Natural killer cell treated with Interleukin-12 subunit alpha and Interleukin-12 subunit beta and Interleukin-15 and Interleukin-18, amount 100 ng/mL, for 72 hours (primary cell): ENCODE data around the gene COLEC11. TPM values are rescaled to one million over a fixed set of nuclear protein-coding genes. Genes with fewer than 3 reads are reported as not detected.
"Not testable (repeated sequence)": the region's sequence is repeated elsewhere in the genome, so short reads cannot be mapped to it uniquely, and the experiment has no call there.

ENCODE experiments used
- ATAC-seq, 2 donors: fragments of 150-1000 bp; cut with Tn5 transposase in 1 of 2; sonication (Bioruptor Pico), chemical (Tn5 transposase) in 1 of 2; 2 replicates each; pipeline ENCODE4 v1.10.0; 2021
- DNase-seq: peaks from one replicate; pipeline ENCODE4 v3.0.0; 2022; ENCODE audit warnings: low spot score
- H3K27ac Mint-ChIP-seq, 2 donors: 1 replicate in 1 of 2; 2 replicates in 1 of 2; pipeline ENCODE4 v1.8.0; 2022; ENCODE audit warnings: mixed read lengths in 2 of 2, mild to moderate bottlenecking in 1 of 2, moderate library complexity in 1 of 2
- H3K27me3 Mint-ChIP-seq, 2 donors: 1 replicate in 1 of 2; 2 replicates in 1 of 2; pipeline ENCODE4 v1.8.0; 2022; ENCODE audit warnings: mixed read lengths in 2 of 2
- H3K36me3 Mint-ChIP-seq: one replicate; pipeline ENCODE4 v1.8.0; 2022; ENCODE audit warnings: mixed read lengths
- H3K4me1 Mint-ChIP-seq, 2 donors: 1 replicate in 1 of 2; 2 replicates in 1 of 2; pipeline ENCODE4 v1.8.0; 2022; ENCODE audit warnings: low read depth in 2 of 2, mixed read lengths in 2 of 2, mild to moderate bottlenecking in 1 of 2
- H3K4me3 Mint-ChIP-seq: one replicate; pipeline ENCODE4 v1.8.0; 2022; ENCODE audit warnings: mixed read lengths
- H3K9me3 Mint-ChIP-seq: 2 replicates; pipeline ENCODE4 v1.8.0; 2022; ENCODE audit warnings: mixed read lengths
- total RNA-seq, 2 donors: library from RNA; stranded (reverse); gene quantifications; one replicate each; pipeline ENCODE4 v1.2.3, GENCODE V29; 2022

Gene COLEC11
- total RNA-seq, 2 donors from 2014 or later, result 0.48 TPM; not detected in 1

DNA sequence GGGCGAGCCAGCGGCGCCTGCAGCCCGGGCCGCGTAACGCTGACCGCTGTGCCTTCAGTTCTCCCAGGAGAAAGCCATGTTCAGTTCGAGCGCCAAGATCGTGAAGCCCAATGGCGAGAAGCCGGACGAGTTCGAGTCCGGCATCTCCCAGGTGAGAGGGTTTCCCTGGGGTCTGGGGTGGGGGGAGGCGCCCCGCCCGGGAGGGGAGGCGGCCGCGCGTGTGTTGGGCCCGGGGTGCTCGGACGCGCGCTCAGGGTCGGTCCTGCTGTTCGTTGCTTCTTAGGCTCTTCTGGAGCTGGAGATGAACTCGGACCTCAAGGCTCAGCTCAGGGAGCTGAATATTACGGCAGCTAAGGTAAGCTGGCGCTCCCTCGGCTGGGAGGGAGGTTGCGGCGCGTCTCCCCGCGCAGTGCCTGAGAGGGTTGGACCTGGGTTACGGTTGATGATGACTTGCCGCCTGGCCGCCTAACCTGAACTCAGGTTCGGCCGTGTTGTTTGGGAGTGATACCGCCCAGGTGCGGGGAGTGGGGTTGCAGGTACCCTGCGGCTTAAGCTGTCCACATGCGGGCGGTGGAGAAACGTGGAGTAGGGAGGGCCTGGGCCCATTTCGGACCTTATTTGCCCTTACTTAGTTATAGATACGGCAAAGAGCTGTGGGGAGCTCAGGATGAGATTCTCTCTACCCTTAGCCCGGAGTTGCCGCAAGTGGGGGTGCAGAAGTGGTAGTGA, 19.2 kb upstream of the COLEC11 start:
- DNase-seq (no peak), ATAC-seq (peak; percentile 46 to 48)
- Mint-ChIP-seq H3K27me3 (no peaks in the 10 kb centered on the region), H3K4me1 (peaks cover 40 to 46% of the 10 kb centered on the region in 2 donors), H3K4me3 (peak overlapping the region; percentile 93), H3K36me3 (peaks cover 47% of the 10 kb centered on the region), H3K9me3 (no peaks in the 10 kb centered on the region), H3K27ac (peak overlapping the region; percentile 91 to 94)

DNA sequence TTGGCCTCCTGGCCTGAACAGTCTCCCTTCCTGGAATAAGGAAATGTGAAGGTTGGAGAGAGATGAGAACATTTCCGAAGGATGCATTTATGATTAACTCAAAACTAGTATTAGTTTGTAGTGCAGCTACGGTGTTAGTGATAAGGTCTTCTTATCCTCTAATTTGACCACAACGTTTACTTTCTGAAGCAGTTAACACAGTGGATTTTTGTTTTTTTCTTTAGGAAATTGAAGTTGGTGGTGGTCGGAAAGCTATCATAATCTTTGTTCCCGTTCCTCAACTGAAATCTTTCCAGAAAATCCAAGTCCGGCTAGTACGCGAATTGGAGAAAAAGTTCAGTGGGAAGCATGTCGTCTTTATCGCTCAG, 18.7 kb upstream of the COLEC11 start:
- Mint-ChIP-seq H3K27ac (peak overlapping the region; percentile 91 to 94), H3K4me3 (peak overlapping the region; percentile 93), H3K4me1 (peaks cover 40 to 46% of the 10 kb centered on the region in 2 donors), H3K36me3 (peaks cover 49% of the 10 kb centered on the region)
- not testable (repeated sequence) for ATAC-seq, H3K27me3 Mint-ChIP-seq, DNase-seq, H3K9me3 Mint-ChIP-seq

DNA sequence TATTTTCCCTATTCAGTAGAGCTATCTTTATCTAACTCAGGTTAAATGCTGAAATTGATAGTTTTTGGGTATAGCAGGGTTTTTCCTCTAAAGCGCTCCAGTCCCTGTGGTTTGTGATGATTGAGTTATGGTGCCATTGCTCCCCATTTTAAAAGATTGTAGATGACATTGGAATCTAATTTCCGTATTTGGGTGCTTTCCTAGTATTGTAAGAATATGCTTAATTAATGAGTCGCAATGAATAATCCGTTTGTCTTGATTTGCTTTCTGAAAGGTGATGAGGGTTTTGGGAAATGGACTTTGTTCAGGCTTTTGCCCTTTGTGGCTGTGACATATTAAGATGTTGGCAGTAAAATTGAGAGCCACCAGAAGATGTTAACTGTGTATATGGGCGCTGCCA, 15.9 kb upstream of the COLEC11 start:
- peaks cover 40 to 46% of the 10 kb centered on the region in 2 donors for H3K4me1 Mint-ChIP-seq
- no peak for DNase-seq
- no peaks in the 10 kb centered on the region for H3K9me3 Mint-ChIP-seq
- peaks cover 49% of the 10 kb centered on the region for H3K36me3 Mint-ChIP-seq
- peak overlapping the region; percentile 93 for H3K4me3 Mint-ChIP-seq
- no peak for ATAC-seq
- H3K27me3 Mint-ChIP-seq, result no peaks in the 10 kb centered on the region
- H3K27ac Mint-ChIP-seq, result peak overlapping the region; percentile 29 to 94

DNA sequence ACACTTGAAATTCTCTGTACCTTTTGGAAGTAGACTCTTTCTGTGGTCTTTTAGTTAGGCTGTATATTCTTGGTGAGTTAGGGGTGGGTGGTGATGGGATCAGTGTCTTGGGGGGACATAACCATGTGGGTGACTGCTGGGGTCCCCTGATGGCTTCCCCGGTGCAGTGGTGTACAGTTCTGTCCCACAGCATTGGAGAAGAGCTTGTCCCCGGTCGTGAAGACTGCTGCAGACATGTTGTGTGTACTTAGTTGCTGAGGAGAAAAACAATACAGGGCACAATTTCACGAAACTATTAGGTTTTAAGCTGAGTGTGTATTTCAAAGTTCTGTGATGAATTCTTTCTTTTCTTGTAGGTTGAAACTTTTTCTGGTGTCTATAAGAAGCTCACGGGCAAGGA, 14.5 kb upstream of the COLEC11 start:
- H3K4me3 Mint-ChIP-seq, result peak overlapping the region; percentile 20
- no peak overlapping the region for H3K27ac Mint-ChIP-seq

DNA sequence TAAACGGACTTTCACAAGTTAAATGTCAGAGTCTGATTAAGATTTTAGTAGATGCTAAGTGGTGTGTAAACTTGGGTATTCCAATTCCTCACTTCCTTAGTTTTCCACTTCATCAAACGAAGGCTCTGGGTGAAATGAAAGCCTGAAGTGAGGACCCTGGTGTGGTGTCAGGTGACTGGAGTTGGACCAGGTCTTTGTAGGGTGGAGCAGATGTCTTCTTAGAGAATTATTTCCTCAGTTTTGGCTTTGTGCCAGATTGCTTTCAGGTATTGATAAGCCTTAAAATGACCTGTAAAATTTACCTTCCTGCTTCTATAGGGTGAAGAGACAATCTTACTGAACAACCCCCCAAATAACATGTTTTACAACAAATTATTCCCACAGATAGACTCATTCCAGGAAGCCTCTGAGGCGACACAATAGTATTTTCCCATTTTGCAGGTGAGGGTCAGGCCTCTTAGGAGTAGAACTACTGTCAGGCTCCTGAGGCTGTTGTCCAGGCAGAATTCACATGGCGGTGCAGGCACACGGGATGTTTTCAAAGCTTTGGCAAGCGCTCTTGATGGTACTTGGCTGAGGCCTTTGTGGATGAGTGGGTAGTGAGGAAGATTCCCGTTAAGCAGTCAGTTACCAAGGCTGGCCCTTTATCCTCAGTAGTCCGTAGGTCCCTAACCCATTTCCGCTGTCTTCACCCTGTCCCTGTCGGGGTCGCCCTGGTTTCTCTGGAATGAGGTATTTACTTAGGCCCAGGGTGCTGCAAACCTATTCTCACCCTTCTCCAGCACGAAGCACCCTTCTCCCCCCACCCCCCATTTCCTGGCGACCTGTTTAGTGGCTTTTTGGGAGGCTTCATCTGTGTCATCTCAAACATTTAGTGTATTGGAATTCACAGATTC, 13.3 kb upstream of the COLEC11 start:
- H3K4me3 Mint-ChIP-seq, result no peak overlapping the region
- no peak overlapping the region for H3K27ac Mint-ChIP-seq
- H3K36me3 Mint-ChIP-seq, result peaks cover 41% of the 10 kb centered on the region
- ATAC-seq, result no peak
- DNase-seq, result no peak
- peaks cover 29 to 36% of the 10 kb centered on the region in 2 donors for H3K4me1 Mint-ChIP-seq
- no peaks in the 10 kb centered on the region for H3K27me3 Mint-ChIP-seq
- H3K9me3 Mint-ChIP-seq, result no peaks in the 10 kb centered on the region

More for the DNA sequence above, 14.5 kb upstream of the COLEC11 start:
- H3K4me1 Mint-ChIP-seq, result peaks cover 38 to 46% of the 10 kb centered on the region in 2 donors
- H3K36me3 Mint-ChIP-seq, result peaks cover 49% of the 10 kb centered on the region
- ATAC-seq (no peak), DNase-seq (no peak)
- no peaks in the 10 kb centered on the region for H3K9me3 Mint-ChIP-seq
- H3K27me3 Mint-ChIP-seq, result no peaks in the 10 kb centered on the region

DNA sequence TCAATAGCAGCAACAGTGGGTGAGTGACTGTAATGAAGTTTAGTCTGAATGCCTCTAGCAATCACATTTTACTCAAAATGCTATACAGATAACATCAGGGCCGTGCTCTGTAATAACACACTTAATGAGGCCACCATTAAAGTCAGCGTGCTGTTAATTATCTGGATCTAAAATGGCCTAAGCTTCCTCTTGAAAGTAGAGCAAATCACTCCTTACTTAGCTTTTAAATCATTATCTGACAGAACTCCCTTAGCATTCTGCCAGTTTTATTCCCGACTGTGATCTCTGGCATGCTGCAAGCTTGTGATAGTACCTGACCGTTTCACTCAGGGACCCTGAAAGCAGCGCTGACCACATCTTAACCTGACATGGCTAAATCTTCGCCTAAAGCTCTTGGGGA, 10.8 kb upstream of the COLEC11 start:
- peaks cover 18% of the 10 kb centered on the region for H3K36me3 Mint-ChIP-seq
- peaks cover 12 to 17% of the 10 kb centered on the region in 2 donors for H3K4me1 Mint-ChIP-seq
- H3K9me3 Mint-ChIP-seq, result no peaks in the 10 kb centered on the region
- no peak overlapping the region for H3K27ac Mint-ChIP-seq
- H3K27me3 Mint-ChIP-seq, result no peaks in the 10 kb centered on the region
- no peak overlapping the region for H3K4me3 Mint-ChIP-seq
- no peak for DNase-seq
- no peak for ATAC-seq

DNA sequence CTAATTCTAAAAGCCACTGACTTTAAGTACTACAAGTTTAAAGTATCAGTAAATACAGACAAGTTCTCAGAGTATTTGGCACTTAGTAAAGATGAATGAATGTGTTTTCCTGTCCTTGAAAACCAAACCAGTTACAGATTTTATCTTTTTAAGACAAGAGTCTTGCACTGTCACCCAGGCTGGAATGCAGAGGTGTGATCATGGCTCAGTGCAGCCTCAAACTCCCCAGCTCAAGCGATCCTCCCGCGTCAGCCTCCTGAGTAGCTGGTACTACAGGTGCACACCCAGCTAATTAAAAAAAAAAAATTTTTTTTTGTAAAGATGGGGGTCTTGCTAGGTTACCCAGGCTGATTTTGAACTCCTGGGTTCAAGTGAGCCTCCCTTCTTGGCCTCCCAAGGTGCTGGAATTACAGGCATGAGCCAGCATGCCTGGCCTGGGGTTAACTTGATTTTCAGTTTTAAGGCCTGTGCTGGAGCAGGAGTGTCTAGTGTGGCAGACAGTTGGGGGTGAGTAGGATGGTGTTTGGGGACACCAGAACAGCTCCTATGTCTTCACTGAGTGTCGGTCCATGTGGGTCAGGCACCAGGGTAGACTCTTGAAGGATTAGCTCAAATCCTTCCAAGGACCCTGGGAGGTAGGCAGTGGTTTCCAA, 10.2 kb upstream of the COLEC11 start:
- no peaks in the 10 kb centered on the region for H3K27me3 Mint-ChIP-seq
- DNase-seq (no peak), ATAC-seq (no peak)
- H3K36me3 Mint-ChIP-seq, result peaks cover 11% of the 10 kb centered on the region
- peaks cover 5 to 11% of the 10 kb centered on the region in 2 donors for H3K4me1 Mint-ChIP-seq
- no peak overlapping the region for H3K27ac Mint-ChIP-seq
- H3K9me3 Mint-ChIP-seq, result no peaks in the 10 kb centered on the region
- no peak overlapping the region for H3K4me3 Mint-ChIP-seq

DNA sequence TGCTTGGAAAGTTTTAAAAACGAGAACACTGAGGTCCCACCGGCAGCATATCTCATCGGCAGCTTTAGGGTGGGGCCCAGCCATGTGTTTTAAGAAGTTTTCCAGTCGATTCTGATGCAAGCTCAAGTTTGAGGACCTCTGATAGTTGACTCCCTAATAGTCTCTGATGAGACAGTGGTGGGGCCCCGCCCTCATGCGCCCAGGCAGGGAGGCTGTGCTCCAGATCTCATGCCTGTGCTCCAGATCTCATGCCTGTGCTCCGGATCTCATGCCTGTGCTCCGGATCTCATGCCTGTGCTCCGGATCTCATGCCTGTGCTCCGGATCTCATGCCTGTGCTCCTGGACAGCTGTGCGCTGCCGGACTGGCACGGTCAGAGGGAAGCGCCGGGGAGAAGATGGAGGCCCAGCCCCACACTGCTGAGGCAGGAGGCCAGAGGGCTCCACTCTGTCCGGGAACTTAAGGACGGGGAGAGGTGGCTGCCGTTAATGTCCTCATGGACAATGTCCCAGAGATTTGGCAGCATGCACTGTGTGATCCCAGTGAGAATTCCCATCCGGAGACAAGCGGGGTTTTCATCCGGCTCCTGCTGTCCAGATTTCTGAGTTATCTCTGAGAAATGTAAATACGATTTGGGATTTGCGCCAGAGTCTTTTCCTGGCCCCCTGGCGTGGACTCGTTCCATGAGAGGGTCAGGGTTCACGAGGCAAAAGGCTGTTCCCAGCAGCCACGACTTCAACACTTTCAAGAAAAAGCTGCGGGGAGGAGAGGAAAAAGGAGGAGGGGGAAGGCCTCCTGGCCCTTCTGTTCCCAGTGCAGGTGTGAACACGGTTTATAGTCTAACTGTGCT, 9.4 kb upstream of the COLEC11 start:
- peaks cover 2 to 8% of the 10 kb centered on the region in 2 donors for H3K4me1 Mint-ChIP-seq
- H3K4me3 Mint-ChIP-seq, result no peak overlapping the region
- DNase-seq (no peak), ATAC-seq (no peak)
- no peaks in the 10 kb centered on the region for H3K9me3 Mint-ChIP-seq
- no peak overlapping the region for H3K27ac Mint-ChIP-seq
- no peaks in the 10 kb centered on the region for H3K27me3 Mint-ChIP-seq
- peaks cover 4% of the 10 kb centered on the region for H3K36me3 Mint-ChIP-seq

DNA sequence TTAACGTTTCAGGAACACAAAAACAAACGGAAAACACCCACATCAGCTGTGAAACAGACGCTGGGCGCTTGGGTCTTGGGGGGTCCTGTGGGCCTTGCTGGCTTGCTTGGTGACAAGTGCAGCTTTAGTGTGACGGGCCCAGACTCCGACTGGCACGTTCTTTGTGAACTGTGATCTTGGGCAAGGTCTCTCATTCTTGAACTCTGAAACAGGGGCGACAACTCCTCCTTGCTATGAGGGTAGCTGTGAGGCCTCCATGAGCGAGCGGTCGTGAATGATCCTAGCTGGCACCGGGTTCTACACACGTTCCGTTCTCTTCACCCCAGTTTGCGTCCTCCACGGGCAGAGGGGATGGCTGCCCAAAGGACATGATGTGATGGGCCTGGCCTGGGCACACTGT, 8.7 kb upstream of the COLEC11 start:
- peaks cover 0 to 7% of the 10 kb centered on the region in 2 donors for H3K4me1 Mint-ChIP-seq
- no peak for DNase-seq
- no peaks in the 10 kb centered on the region for H3K27me3 Mint-ChIP-seq
- no peak for ATAC-seq
- H3K27ac Mint-ChIP-seq, result no peak overlapping the region
- no peak overlapping the region for H3K4me3 Mint-ChIP-seq
- no peaks in the 10 kb centered on the region for H3K9me3 Mint-ChIP-seq
- H3K36me3 Mint-ChIP-seq, result no peaks in the 10 kb centered on the region

DNA sequence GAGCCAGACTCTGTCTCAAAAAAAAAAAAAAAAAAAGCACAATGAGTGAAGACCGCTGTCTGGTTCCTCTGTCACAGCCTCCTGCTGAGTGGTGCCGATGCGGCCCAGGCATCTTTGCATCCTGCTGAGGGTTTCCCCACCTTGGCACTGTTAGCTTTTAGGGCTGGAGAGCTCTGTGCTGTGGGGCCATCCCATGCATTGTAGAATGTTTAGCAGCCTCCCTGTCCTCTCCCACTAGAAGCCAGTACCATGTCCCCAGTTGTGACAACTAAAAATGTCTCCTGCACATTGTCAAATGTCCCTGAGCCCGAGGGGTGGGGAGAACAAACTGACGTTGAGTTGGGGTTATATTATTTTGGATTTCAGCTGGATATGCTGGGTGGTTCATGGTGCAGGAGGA, 7.9 kb upstream of the COLEC11 start:
- Mint-ChIP-seq H3K4me3 (no peak overlapping the region), H3K4me1 (peaks cover 0 to 7% of the 10 kb centered on the region in 2 donors), H3K27me3 (no peaks in the 10 kb centered on the region), H3K36me3 (no peaks in the 10 kb centered on the region), H3K9me3 (no peaks in the 10 kb centered on the region), H3K27ac (no peak overlapping the region)
- ATAC-seq, result no peak
- no peak for DNase-seq

DNA sequence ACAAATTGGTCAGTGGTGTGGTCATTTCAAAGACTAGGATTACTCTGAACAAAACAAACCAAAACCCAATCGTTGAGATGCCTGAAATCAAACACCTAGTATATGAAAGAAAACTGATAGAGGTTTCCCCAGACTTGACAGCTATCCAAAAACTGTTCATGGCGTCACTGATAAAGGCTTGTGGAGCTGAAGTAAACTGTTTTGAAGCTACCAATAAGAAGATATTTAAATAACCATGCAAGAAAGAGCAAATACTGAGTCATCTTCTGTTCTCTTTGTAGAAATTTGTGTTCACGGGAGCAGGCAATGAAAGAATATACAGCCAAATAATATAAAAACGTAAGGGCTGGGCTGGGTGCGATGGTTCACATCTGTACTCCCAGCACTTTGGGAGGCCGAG, 7.5 kb upstream of the COLEC11 start:
- Mint-ChIP-seq H3K4me1 (peaks cover 0 to 7% of the 10 kb centered on the region in 2 donors), H3K27ac (no peak overlapping the region), H3K9me3 (no peaks in the 10 kb centered on the region), H3K4me3 (no peak overlapping the region), H3K36me3 (no peaks in the 10 kb centered on the region), H3K27me3 (no peaks in the 10 kb centered on the region)
- ATAC-seq (no peak), DNase-seq (no peak)

DNA sequence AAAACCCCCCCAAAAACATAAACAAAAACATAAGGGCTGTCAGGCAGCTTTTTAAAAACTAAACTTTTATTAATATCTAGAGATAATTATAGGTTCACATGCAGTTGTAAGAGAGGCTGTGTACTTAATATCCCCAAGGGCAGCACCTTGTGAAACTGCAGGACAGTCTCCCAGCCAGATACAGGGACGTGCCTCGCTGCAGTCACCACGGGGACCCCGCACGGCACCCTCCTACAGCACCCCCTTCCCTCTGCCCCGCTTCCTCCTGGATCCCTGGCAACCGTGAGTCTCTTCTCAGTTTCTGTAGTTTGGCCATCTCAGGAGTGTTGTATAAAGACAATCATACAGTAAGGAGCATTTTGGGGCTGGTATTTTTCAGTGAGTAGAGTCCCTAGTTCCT, 6.8 kb upstream of the COLEC11 start:
- Mint-ChIP-seq H3K27ac (no peak overlapping the region), H3K27me3 (no peaks in the 10 kb centered on the region), H3K9me3 (no peaks in the 10 kb centered on the region), H3K4me1 (peaks cover 0 to 7% of the 10 kb centered on the region in 2 donors), H3K36me3 (no peaks in the 10 kb centered on the region), H3K4me3 (no peak overlapping the region)
- ATAC-seq (peak in 1 of 2 donors; percentile 65), DNase-seq (no peak)

DNA sequence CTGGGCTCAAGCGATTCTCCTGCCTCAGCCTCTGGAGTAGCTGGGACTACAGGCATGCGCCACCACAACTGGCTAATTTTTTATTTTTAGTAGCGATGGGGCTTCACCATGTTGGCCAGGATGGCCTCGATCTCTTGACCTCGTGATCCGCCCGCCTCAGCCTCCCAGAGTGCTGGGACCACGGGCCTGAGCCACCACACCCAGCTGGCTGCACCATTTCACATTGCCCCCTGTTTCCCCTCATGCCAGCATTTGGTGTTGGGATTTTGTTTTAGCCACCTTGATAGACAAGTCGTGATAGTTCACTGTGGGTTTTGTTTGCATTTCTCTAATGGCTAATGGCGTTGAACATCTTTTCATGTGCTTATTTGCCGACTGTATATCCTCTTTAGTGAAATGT, 5.8 kb upstream of the COLEC11 start:
- ATAC-seq, result no peak
- no peak for DNase-seq
- Mint-ChIP-seq H3K27me3 (no peaks in the 10 kb centered on the region), H3K4me3 (no peak overlapping the region), H3K9me3 (no peaks in the 10 kb centered on the region), H3K4me1 (peaks cover 0 to 7% of the 10 kb centered on the region in 2 donors), H3K36me3 (no peaks in the 10 kb centered on the region), H3K27ac (no peak overlapping the region)
